Measurements from ENCODE around the gene SOX8.

The SOX8 gene

DNA sequence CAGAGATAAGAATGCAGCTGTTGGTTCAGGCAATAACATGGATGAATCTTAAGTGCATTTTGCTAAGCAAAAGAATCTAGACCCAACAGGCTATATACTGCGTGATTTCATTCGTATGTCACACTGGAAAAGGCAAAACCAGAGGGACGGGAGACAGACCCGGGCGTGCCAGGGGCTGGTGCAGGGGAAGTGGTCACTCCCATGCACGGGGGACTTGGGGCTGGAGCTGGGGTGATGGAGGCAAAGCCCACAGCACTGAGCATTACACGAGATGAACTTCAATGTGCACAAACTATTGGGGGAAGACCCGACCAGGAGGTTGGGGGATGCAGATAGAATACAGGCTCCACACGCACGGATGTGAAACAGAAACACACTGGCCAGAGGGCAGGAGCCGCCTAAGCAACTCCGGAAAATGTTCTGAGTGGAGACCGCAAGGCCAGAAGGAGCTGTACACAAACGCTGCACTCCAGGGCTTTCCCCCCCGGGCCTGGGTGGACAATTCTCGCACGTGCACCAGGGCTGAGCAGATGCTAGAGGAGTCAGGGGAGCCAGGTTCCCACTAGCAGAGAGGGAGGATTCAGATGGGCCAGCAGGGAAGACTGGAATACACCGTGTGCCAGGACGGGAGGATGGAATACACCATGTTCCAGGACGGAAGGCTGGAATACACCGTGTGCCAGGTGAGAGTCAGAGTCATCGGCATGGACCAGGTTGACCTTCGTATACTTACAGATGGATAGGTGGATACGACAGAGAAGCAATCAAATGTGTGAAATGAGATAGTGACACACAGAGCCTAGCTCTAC lies 22.1 kb upstream of the SOX8 start:
- TF ChIP-seq, protein P1, sequence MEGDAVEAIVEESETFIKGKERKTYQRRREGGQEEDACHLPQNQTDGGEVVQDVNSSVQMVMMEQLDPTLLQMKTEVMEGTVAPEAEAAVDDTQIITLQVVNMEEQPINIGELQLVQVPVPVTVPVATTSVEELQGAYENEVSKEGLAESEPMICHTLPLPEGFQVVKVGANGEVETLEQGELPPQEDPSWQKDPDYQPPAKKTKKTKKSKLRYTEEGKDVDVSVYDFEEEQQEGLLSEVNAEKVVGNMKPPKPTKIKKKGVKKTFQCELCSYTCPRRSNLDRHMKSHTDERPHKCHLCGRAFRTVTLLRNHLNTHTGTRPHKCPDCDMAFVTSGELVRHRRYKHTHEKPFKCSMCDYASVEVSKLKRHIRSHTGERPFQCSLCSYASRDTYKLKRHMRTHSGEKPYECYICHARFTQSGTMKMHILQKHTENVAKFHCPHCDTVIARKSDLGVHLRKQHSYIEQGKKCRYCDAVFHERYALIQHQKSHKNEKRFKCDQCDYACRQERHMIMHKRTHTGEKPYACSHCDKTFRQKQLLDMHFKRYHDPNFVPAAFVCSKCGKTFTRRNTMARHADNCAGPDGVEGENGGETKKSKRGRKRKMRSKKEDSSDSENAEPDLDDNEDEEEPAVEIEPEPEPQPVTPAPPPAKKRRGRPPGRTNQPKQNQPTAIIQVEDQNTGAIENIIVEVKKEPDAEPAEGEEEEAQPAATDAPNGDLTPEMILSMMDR (conservative IDR thresholded peaks at IDR 0.05; ENCODE audit: control insufficient read depth, insufficient read depth, low read depth, low read length), result no peak
- H3K4me3 ChIP-seq (ENCODE audit: control insufficient read depth, low read depth, low read length), result no peak overlapping the region
- no peak for DNase-seq (ENCODE audit: low read depth)

DNA sequence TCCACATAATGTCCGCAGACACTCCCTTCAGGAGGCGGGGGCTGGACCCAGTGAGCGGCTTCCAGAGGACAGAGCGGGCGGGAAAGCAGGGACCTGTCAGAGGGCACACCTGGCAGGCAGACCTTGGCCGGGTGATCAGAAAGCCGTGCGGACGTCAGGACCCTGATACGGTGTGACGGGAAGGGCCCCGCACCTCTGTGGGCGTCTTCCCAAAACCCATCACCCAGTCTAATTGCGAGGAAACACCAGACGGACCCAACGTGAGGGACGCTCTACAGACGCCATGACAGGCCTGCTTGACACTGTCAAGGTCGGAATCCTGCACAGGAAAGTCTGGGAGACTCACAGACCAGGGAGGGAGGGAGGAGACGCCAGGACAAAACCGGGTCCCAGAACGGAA lies 19.2 kb upstream of the SOX8 start:
- DNase-seq (ENCODE audit: low read depth), result no peak
- TF ChIP-seq, protein P1 (conservative IDR thresholded peaks at IDR 0.05; ENCODE audit: control insufficient read depth, insufficient read depth, low read depth, low read length), result no peak
- no peak overlapping the region for H3K4me3 ChIP-seq (ENCODE audit: control insufficient read depth, low read depth, low read length)

DNA sequence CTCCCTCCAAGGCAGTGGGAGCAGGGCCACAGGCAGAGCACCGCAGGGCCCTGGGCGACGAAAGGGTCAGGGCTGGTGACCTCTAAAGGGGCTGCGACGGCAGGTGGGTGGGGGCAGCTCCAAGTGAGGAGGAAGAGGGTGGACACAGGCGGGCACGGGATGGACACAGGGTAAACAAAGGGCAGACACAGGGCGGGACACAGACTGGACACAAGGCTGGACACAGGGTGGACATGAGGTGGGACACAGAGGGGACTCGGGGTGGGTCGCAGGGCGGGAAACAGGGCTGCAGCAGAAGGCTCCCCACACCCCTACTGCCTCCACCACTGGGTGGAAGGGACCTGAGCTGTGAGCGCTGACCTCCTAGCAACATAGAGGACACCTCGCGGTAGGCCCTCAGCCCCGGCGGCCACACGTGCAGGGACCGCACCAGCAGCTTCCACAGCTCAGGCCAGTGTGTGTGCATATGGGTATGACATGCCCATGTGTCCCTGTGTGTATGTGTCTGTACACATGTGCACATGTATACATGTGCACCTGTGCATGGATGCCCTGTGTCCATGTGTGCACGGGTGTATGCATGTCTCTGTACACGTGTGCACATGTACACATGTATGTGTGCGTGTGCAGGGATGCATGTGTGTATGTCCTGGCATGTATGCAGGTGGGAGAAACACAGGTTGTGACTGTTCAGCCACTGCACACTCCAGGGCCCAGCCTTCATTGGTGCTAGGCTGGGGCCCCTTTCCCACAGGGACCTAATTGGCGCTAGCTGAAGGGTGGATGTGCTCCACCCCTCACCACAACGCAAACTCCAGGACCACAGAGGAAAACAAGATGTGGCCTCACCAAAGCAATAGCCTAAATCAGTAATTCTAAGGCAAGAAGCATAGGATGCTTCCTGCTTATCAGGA lies 18.4 kb upstream of the SOX8 start:
- no peak for DNase-seq (ENCODE audit: low read depth)
- TF ChIP-seq, protein P1 (conservative IDR thresholded peaks at IDR 0.05; ENCODE audit: control insufficient read depth, insufficient read depth, low read depth, low read length), result no peak
- H3K4me3 ChIP-seq (ENCODE audit: control insufficient read depth, low read depth, low read length), result no peak overlapping the region

DNA sequence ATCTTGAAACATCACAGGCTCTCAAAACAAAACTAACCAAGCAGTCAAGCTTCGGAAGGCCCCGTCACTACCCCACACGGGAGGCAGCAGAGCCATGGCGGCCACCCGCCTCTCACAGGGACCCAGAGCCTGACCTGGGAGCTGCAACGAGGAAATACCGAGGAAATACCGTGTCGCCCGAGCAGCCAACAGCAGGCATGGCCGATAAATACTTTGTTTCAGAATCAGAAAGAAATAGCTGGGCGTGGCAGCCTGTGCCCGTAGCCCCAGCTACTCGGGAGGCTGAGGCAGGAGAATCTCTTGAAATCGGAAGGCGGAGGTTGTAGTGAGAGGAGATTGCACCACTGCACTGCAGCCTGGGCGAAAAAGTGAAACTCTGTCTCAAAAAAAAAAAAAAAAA lies 17.7 kb upstream of the SOX8 start:
- H3K4me3 ChIP-seq (ENCODE audit: control insufficient read depth, low read depth, low read length), result no peak overlapping the region
- TF ChIP-seq, protein P1 (conservative IDR thresholded peaks at IDR 0.05; ENCODE audit: control insufficient read depth, insufficient read depth, low read depth, low read length), result no peak
- DNase-seq (ENCODE audit: low read depth), result no peak

DNA sequence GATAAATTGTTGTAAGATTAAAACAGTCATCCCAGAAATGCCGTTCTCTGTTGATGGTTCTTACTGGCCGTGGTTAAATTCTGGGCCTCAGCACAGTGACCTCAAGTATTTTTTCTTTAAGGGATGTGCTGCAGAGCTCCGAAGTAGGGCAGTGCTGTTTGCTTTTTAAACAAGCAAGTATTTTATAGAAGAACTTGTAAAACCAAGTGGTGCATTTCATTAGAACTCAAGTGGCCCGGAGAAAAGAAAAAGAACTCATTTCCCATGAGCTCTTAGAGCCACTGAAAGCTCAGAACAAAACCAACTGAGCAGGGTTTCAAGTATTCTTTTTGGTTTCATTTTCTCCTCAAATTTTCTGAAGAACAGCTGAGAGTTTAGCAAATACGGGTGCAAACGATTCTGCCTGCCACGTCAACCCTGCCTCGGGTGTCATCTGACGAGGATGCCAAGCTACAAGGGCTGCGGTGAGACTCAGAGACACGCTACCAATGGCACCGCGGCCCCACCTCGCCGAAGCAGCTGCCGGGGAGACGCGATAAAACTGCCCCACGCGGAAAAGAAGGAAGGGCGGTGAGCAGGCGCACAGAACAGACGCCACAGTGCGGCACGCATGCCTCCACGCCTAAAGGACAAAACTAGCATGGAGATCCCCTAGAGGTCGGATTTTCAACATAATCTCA lies 17.1 kb upstream of the SOX8 start:
- DNase-seq (ENCODE audit: low read depth), result no peak
- TF ChIP-seq, protein P1 (conservative IDR thresholded peaks at IDR 0.05; ENCODE audit: control insufficient read depth, insufficient read depth, low read depth, low read length), result no peak
- H3K4me3 ChIP-seq (ENCODE audit: control insufficient read depth, low read depth, low read length), result no peak overlapping the region

DNA sequence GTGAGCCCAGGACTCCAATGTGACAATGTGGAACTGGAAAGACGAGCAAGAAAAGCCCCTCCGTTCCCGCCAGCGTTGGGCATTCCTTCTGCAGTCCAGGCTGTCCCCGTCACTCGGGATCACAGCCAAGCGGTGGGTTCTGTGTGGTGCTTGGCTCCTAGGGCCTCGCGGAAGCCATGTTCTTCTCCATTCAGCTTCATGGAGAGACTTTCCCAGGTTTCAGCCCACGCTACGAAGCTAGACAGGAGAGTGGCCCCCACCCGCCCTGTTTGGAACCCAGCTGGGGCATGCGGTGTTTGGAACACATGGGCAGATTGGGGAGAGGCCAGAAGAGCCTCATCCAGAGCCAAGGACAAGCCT lies 16.6 kb upstream of the SOX8 start:
- DNase-seq (ENCODE audit: low read depth), result no peak
- no peak overlapping the region for H3K4me3 ChIP-seq (ENCODE audit: control insufficient read depth, low read depth, low read length)
- TF ChIP-seq, protein P1 (conservative IDR thresholded peaks at IDR 0.05; ENCODE audit: control insufficient read depth, insufficient read depth, low read depth, low read length), result no peak
